HCT116 (cell line): Measurements from ENCODE around the gene LARP1. TPM values are rescaled to one million over a fixed set of nuclear protein-coding genes. Genes with fewer than 3 reads are reported as not detected.

Experiments
- ATAC-seq: fragments of 200-7000 bp; cut with Tn5 transposase; 2 replicates; pipeline ENCODE4 v1.9.1; 2020; ENCODE audit warnings: mild to moderate bottlenecking, moderate library complexity
- BruUV-seq: library from RNA; stranded (reverse); fragments of 400-500 nt; replicated peaks from 2 replicates; lab custom pipeline; 2021; lab: Mats Ljungman, UMichigan
- CTCF ChIA-PET: fragments of 300-600 bp; sonication (Branson Sonifier 250); formaldehyde crosslinking; loops from one replicate; lab custom pipeline; 2021; ENCODE audit warnings: antibody characterized with exemption; lab: Charles Lee
- POLR2A ChIA-PET: fragments of 300-600, 350-600 bp; sonication (Branson Sonifier 250); formaldehyde crosslinking; loops from one replicate; lab custom pipeline; 2021; ENCODE audit warnings: antibody characterized with exemption; lab: Charles Lee
- RAD21 ChIA-PET, 2 experiments: fragments of 300-600 bp; sonication (Branson Sonifier 250); formaldehyde crosslinking; loops; one replicate each; lab custom pipeline; 2023; ENCODE audit warnings: low total read pairs in 2 of 2; ENCODE audit not compliant: uncharacterized antibody in 2 of 2, unreplicated experiment in 2 of 2, low non-redundant PET in 1 of 2; lab: Charles Lee
- DNase-seq: peaks from one replicate; pipeline ENCODE4 v3.0.0-alpha.2; 2010; ENCODE audit warnings: low read depth, low spot score
- H2AFZ ChIP-seq: fragments of 200-600 bp; shearing (Covaris generic), sonication (generic); 2 replicates; pipeline ENCODE4 v1.6.1; 2017; ENCODE audit warnings: low read depth, mixed run types, mixed read lengths, antibody characterized with exemption, low read length; ENCODE audit not compliant: poor library complexity, severe bottlenecking
- H3K27ac ChIP-seq: 2 replicates; pipeline ENCODE4 v1.5.1; 2012; ENCODE audit warnings: low read depth, low read length
- H3K27me3 ChIP-seq: fragments of 200-600 bp; sonication (generic); 2 replicates; pipeline ENCODE4 v1.6.1; 2016; ENCODE audit warnings: mixed run types, low read length, mixed read lengths; ENCODE audit not compliant: insufficient read depth
- H3K36me3 ChIP-seq, 2 experiments: fragments of 200-500 bp in 1 of 2; fragments of 200-600 bp in 1 of 2; sonication (Bioruptor generic) in 1 of 2; sonication (generic) in 1 of 2; 2 replicates each; pipeline versions ENCODE4 v1.5.1 to v1.6.1; 2014 to 2016; ENCODE audit warnings: low read length in 2 of 2, inconsistent platforms in 1 of 2, mixed read lengths in 1 of 2, mixed run types in 1 of 2; ENCODE audit not compliant: insufficient read depth in 2 of 2, control insufficient read depth in 1 of 2
- H3K4me1 ChIP-seq, 2 experiments: fragments of 200-600 bp in 1 of 2; sonication (generic) in 1 of 2; 2 replicates each; pipeline versions ENCODE4 v1.5.1 to v1.6.1; 2012 to 2017; ENCODE audit warnings: low read length in 2 of 2, inconsistent platforms in 1 of 2, mild to moderate bottlenecking in 1 of 2, mixed read lengths in 1 of 2, mixed run types in 1 of 2, moderate library complexity in 1 of 2; ENCODE audit not compliant: insufficient read depth in 2 of 2, control insufficient read depth in 1 of 2
- H3K4me2 ChIP-seq: fragments of 200-600 bp; sonication (generic); 2 replicates; pipeline ENCODE4 v1.6.1; 2017; ENCODE audit warnings: mixed run types, low read length, mixed read lengths
- H3K4me3 ChIP-seq, 2 experiments: fragments of 200-600 bp in 1 of 2; sonication (generic) in 1 of 2; replicated peaks in 1 of 2; 2 replicates each; pipeline ENCODE4 v1.5.1; 2011 to 2016; ENCODE audit warnings: low read length in 2 of 2, control low read depth in 1 of 2, low read depth in 1 of 2, mild to moderate bottlenecking in 1 of 2, mixed read lengths in 1 of 2, mixed run types in 1 of 2
- H3K79me2 ChIP-seq: fragments of 200-600 bp; sonication (generic); 2 replicates; pipeline ENCODE4 v1.6.1; 2017; ENCODE audit warnings: mild to moderate bottlenecking, mixed run types, low read length, moderate library complexity, mixed read lengths; ENCODE audit not compliant: insufficient read depth
- H3K9ac ChIP-seq: fragments of 200-600 bp; sonication (generic); 2 replicates; pipeline ENCODE4 v1.6.1; 2016; ENCODE audit warnings: low read length, mixed read lengths
- H3K9me2 ChIP-seq: fragments of 200-600 bp; sonication (generic), shearing (Covaris generic); 2 replicates; pipeline ENCODE4 v1.6.1; 2017; ENCODE audit warnings: mixed run types, mild to moderate bottlenecking, moderate library complexity; ENCODE audit not compliant: insufficient read depth
- H3K9me3 ChIP-seq, 2 experiments: fragments of 200-500 bp in 1 of 2; fragments of 200-600 bp in 1 of 2; sonication (Bioruptor generic) in 1 of 2; sonication (generic) in 1 of 2; 2 replicates each; pipeline ENCODE4 v1.6.1; 2014 to 2017; ENCODE audit warnings: low read length in 2 of 2, mixed read lengths in 2 of 2, inconsistent platforms in 1 of 2, low read depth in 1 of 2, mild to moderate bottlenecking in 1 of 2, mixed run types in 1 of 2, moderate library complexity in 1 of 2; ENCODE audit not compliant: control insufficient read depth in 1 of 2, insufficient read depth in 1 of 2
- H4K20me1 ChIP-seq: fragments of 200-600 bp; sonication (generic), shearing (Covaris generic); 2 replicates; pipeline ENCODE4 v1.6.1; 2017; ENCODE audit warnings: mixed run types, mild to moderate bottlenecking, moderate library complexity; ENCODE audit not compliant: insufficient read depth
- CEBPB ChIP-seq: IDR thresholded peaks from 2 replicates; pipeline ENCODE4 v1.6.1; 2012; ENCODE audit warnings: low read depth
- EGR1 ChIP-seq: IDR thresholded peaks from 2 replicates; pipeline ENCODE4 v1.6.1; 2012; ENCODE audit warnings: low read depth
- ELF1 ChIP-seq: IDR thresholded peaks from 2 replicates; pipeline ENCODE4 v1.6.1; 2012; ENCODE audit warnings: low read depth, borderline replicate concordance
- EZH2 ChIP-seq: fragments of 200-600 bp; sonication (generic); IDR thresholded peaks from 2 replicates; pipeline ENCODE4 v1.6.1; 2017; ENCODE audit warnings: antibody characterized with exemption, mixed run types
- EZH2phosphoT487 ChIP-seq: fragments of 200-600 bp; IDR thresholded peaks from 2 replicates; pipeline ENCODE4 v1.6.1; 2018; ENCODE audit warnings: antibody characterized with exemption, borderline replicate concordance
- JUND ChIP-seq: IDR thresholded peaks from 2 replicates; pipeline ENCODE4 v1.6.1; 2012
- POLR2A ChIP-seq: IDR thresholded peaks from 2 replicates; pipeline ENCODE4 v1.7.0; 2011; ENCODE audit warnings: borderline replicate concordance; ENCODE audit not compliant: insufficient read depth, insufficient read length; ENCODE audit errors: extremely low read depth
- POLR2AphosphoS5 ChIP-seq: IDR thresholded peaks from 2 replicates; pipeline ENCODE4 v1.6.1; 2011; ENCODE audit warnings: mild to moderate bottlenecking, low read depth, low read length, moderate library complexity
- SP1 ChIP-seq: IDR thresholded peaks from 2 replicates; pipeline ENCODE4 v1.6.1; 2012; ENCODE audit warnings: low read depth
- SRF ChIP-seq: IDR thresholded peaks from 2 replicates; pipeline ENCODE4 v1.6.1; 2012; ENCODE audit warnings: low read depth
- TCF7L2 ChIP-seq: IDR thresholded peaks from 2 replicates; pipeline ENCODE4 v1.7.0; 2011; ENCODE audit warnings: borderline replicate concordance, inconsistent platforms; ENCODE audit not compliant: insufficient read depth, insufficient read length; ENCODE audit errors: extremely low read depth
- YY1 ChIP-seq: IDR thresholded peaks from 2 replicates; pipeline ENCODE4 v1.6.1; 2011; ENCODE audit warnings: low read length, low read depth, moderate library complexity, mild to moderate bottlenecking; ENCODE audit not compliant: insufficient replicate concordance; ENCODE audit errors: extremely low read depth
- ZNF274 ChIP-seq: fragments of 200-500 bp; sonication (Bioruptor generic); IDR thresholded peaks from 2 replicates; pipeline ENCODE4 v1.6.1; 2014; ENCODE audit warnings: mild to moderate bottlenecking, low read depth, low read length, inconsistent platforms
- intact Hi-C: fragments of 100-400 bp; cut with micrococcal nuclease; formaldehyde crosslinking; loops from 2 replicates; pipeline ENCODE4 v1.10.0; 2022
- total RNA-seq: library from RNA; stranded (reverse); gene quantifications from one replicate; pipeline ENCODE4 v1.2.1, GENCODE V29; 2021; ENCODE audit not compliant: unreplicated experiment
- TF ChIP-seq, protein P1 (sequence below): IDR thresholded peaks from 2 replicates; pipeline ENCODE4 v1.6.1; 2012; ENCODE audit warnings: low read depth
- TF ChIP-seq, protein P2 (sequence below), 3 experiments: fragments of 200-600 bp in 1 of 3; sonication (generic) in 1 of 3; IDR thresholded peaks in 2 of 3; conservative IDR thresholded peaks in 1 of 3; 2 replicates each; pipeline ENCODE4 v1.5.1; 2012 to 2017; ENCODE audit warnings: low read depth in 2 of 3, low read length in 2 of 3, antibody characterized with exemption in 1 of 3, borderline replicate concordance in 1 of 3, control low read depth in 1 of 3, mild to moderate bottlenecking in 1 of 3, mixed read lengths in 1 of 3, mixed run types in 1 of 3, moderate library complexity in 1 of 3; ENCODE audit not compliant: insufficient read depth in 1 of 3
- TF ChIP-seq, protein P3 (sequence below): IDR thresholded peaks from 2 replicates; pipeline ENCODE4 v1.6.1; 2012

LARP1 gene
- total RNA-seq, 1 experiment from 2014 or later: 201 TPM

DNA sequence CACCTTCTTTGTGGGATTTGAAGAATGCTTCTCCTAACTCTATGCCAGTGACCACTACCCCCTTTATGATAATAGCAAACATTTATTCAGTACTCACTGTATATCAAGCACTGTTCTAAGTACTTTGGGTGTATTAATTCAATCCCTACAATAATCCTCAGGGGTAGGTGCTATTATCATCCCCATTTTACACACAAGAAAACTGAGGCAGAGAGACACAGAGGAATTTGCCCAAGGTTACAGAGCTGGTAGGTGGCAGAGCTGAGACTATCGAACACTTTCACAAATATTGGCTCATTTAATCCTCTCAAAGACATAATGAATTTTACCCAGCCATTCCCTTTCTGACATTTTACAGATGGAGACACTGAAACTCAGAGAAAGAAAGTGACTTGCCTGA lies 9.8 kb upstream of the LARP1 start:
- no peaks in the 10 kb centered on the region for H3K36me3 ChIP-seq
- H3K9me2 ChIP-seq: no peaks in the 10 kb centered on the region
- H3K4me1 ChIP-seq: no peaks in the 10 kb centered on the region
- DNase-seq: no peak
- no peaks in the 10 kb centered on the region for H3K27me3 ChIP-seq
- no peak overlapping the region for H2AFZ ChIP-seq
- H3K4me2 ChIP-seq: no peak overlapping the region
- no peak overlapping the region for H3K4me3 ChIP-seq
- no peaks in the 10 kb centered on the region for H3K9me3 ChIP-seq
- TF ChIP-seq POLR2A: no peak
- no peak for TF ChIP-seq EZH2phosphoT487
- TF ChIP-seq SP1: no peak
- TF ChIP-seq SRF: no peak
- no peak for TF ChIP-seq ZNF274
- TF ChIP-seq JUND: no peak
- no peak for TF ChIP-seq POLR2AphosphoS5
- no peak for TF ChIP-seq CEBPB
- TF ChIP-seq EGR1: no peak
- TF ChIP-seq ELF1: no peak
- no peak for TF ChIP-seq EZH2
- TF ChIP-seq YY1: no peak
- H4K20me1 ChIP-seq: no peaks in the 10 kb centered on the region
- ChIA-PET RAD21 (no interaction called here), POLR2A (no interaction called here), CTCF (no interaction called here)
- no TSS peak for BruUV-seq
- H3K9ac ChIP-seq: no peak overlapping the region
- intact Hi-C loops: no loop called here
- ATAC-seq: no peak
- H3K27ac ChIP-seq: no peak overlapping the region
- H3K79me2 ChIP-seq: no peaks in the 10 kb centered on the region

DNA sequence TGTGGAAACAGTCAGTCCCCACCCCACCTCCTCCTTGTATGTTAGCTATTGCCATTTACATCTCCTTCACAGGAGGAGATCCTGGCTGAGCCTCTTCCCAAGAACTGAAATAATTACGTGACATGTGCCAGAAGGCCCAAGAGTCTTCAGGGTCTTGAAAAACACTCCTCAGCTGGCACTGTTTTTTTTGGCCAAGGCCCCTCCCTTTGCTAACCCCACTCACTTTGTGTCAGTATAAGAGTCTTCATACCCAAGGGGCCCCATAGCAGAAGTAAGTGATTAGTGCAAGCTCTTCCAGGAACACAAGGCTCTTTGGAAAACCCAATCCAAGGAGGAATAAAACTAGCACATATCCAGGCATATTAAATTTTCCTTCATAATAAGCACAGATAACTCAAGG lies 5.7 kb upstream of the LARP1 start:
- no peak overlapping the region for H2AFZ ChIP-seq
- H3K9me2 ChIP-seq: no peaks in the 10 kb centered on the region
- BruUV-seq: no TSS peak
- H3K36me3 ChIP-seq: no peaks in the 10 kb centered on the region
- DNase-seq (no peak), ATAC-seq (no peak)
- no peaks in the 10 kb centered on the region for H3K27me3 ChIP-seq
- intact Hi-C loops: no loop called here
- ChIA-PET CTCF (no interaction called here), RAD21 (no interaction called here), POLR2A (no interaction called here)
- H3K4me2 ChIP-seq: no peak overlapping the region
- no peak overlapping the region for H3K9ac ChIP-seq
- no peaks in the 10 kb centered on the region for H4K20me1 ChIP-seq
- H3K4me3 ChIP-seq: no peak overlapping the region
- peaks cover 8 to 14% of the 10 kb centered on the region in 2 experiments; a peak in 3 of 4 replicates for H3K4me1 ChIP-seq
- H3K27ac ChIP-seq: no peak overlapping the region
- no peaks in the 10 kb centered on the region for H3K9me3 ChIP-seq
- H3K79me2 ChIP-seq: peaks cover 7% of the 10 kb centered on the region; the same call in 1 of the 2 replicates
- TF ChIP-seq POLR2AphosphoS5 (no peak), TCF7L2 (no peak), EGR1 (no peak), POLR2A (no peak), SP1 (no peak), ELF1 (no peak)
- TF ChIP-seq, protein P1, sequence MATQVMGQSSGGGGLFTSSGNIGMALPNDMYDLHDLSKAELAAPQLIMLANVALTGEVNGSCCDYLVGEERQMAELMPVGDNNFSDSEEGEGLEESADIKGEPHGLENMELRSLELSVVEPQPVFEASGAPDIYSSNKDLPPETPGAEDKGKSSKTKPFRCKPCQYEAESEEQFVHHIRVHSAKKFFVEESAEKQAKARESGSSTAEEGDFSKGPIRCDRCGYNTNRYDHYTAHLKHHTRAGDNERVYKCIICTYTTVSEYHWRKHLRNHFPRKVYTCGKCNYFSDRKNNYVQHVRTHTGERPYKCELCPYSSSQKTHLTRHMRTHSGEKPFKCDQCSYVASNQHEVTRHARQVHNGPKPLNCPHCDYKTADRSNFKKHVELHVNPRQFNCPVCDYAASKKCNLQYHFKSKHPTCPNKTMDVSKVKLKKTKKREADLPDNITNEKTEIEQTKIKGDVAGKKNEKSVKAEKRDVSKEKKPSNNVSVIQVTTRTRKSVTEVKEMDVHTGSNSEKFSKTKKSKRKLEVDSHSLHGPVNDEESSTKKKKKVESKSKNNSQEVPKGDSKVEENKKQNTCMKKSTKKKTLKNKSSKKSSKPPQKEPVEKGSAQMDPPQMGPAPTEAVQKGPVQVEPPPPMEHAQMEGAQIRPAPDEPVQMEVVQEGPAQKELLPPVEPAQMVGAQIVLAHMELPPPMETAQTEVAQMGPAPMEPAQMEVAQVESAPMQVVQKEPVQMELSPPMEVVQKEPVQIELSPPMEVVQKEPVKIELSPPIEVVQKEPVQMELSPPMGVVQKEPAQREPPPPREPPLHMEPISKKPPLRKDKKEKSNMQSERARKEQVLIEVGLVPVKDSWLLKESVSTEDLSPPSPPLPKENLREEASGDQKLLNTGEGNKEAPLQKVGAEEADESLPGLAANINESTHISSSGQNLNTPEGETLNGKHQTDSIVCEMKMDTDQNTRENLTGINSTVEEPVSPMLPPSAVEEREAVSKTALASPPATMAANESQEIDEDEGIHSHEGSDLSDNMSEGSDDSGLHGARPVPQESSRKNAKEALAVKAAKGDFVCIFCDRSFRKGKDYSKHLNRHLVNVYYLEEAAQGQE: no peak
- TF ChIP-seq, protein P2, sequence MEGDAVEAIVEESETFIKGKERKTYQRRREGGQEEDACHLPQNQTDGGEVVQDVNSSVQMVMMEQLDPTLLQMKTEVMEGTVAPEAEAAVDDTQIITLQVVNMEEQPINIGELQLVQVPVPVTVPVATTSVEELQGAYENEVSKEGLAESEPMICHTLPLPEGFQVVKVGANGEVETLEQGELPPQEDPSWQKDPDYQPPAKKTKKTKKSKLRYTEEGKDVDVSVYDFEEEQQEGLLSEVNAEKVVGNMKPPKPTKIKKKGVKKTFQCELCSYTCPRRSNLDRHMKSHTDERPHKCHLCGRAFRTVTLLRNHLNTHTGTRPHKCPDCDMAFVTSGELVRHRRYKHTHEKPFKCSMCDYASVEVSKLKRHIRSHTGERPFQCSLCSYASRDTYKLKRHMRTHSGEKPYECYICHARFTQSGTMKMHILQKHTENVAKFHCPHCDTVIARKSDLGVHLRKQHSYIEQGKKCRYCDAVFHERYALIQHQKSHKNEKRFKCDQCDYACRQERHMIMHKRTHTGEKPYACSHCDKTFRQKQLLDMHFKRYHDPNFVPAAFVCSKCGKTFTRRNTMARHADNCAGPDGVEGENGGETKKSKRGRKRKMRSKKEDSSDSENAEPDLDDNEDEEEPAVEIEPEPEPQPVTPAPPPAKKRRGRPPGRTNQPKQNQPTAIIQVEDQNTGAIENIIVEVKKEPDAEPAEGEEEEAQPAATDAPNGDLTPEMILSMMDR (IDR thresholded peaks at IDR 0.05 in 2 of 3, conservative IDR thresholded peaks at IDR 0.05 in 1 of 3; ENCODE audit: borderline replicate concordance in 1 of 3, insufficient read depth in 1 of 3, low read depth in 2 of 3, low read length in 2 of 3): no peak
- TF ChIP-seq, protein P3, sequence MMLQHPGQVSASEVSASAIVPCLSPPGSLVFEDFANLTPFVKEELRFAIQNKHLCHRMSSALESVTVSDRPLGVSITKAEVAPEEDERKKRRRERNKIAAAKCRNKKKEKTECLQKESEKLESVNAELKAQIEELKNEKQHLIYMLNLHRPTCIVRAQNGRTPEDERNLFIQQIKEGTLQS: no peak
